Tibial nerve (tissue), 3 donors: Measurements from ENCODE around the gene LMBR1.

Experiments
- CTCF ChIP-seq, 5 experiments: fragments of 200-600 bp in 3 of 5; fragments of 450-650 bp in 2 of 5; sonication (generic) in 3 of 5; IDR thresholded peaks; one replicate each; pipeline ENCODE4 v1.5.1; 2016 to 2019; ENCODE audit warnings: antibody characterized with exemption in 5 of 5, mild to moderate bottlenecking in 3 of 5, moderate library complexity in 2 of 5
- POLR2A ChIP-seq, 2 donors: fragments of 450-650 bp; IDR thresholded peaks; one replicate each; pipeline ENCODE4 v1.6.1; 2017; ENCODE audit warnings: antibody characterized with exemption in 2 of 2, mild to moderate bottlenecking in 2 of 2, moderate library complexity in 2 of 2

DNA sequence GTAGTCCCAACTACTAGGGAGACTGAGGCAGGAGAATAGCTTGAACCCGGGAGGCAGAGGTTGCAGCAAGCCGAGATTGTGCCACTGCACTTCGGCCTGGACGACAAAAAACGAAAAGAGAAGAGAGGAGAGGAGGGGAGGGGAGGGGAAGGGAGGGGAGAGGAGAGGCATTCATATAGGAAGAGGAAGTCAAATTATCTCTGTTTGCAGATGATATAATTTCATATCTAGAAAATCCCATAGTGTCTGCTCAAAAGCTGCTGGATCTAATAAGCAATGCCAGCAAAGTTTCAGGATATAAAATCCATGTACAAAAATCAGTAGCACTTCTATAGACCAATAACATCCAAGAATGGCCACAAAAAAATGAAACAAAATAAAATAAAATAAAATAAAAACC, 120.3 kb downstream of the LMBR1 start:
- TF ChIP-seq CTCF (IDR thresholded peaks at IDR 0.05) (no peak), POLR2A (IDR thresholded peaks at IDR 0.05) (no peak)
